Measurements from ENCODE around the gene GRAMD1A. TPM values are rescaled to one million over a fixed set of nuclear protein-coding genes. Genes with fewer than 3 reads are reported as not detected.

GRAMD1A gene
- total and polyA plus RNA-seq, 2 donors (not counting 1 experiment from before 2014, with no cell fraction given), result 83.8 to 102 TPM

DNA sequence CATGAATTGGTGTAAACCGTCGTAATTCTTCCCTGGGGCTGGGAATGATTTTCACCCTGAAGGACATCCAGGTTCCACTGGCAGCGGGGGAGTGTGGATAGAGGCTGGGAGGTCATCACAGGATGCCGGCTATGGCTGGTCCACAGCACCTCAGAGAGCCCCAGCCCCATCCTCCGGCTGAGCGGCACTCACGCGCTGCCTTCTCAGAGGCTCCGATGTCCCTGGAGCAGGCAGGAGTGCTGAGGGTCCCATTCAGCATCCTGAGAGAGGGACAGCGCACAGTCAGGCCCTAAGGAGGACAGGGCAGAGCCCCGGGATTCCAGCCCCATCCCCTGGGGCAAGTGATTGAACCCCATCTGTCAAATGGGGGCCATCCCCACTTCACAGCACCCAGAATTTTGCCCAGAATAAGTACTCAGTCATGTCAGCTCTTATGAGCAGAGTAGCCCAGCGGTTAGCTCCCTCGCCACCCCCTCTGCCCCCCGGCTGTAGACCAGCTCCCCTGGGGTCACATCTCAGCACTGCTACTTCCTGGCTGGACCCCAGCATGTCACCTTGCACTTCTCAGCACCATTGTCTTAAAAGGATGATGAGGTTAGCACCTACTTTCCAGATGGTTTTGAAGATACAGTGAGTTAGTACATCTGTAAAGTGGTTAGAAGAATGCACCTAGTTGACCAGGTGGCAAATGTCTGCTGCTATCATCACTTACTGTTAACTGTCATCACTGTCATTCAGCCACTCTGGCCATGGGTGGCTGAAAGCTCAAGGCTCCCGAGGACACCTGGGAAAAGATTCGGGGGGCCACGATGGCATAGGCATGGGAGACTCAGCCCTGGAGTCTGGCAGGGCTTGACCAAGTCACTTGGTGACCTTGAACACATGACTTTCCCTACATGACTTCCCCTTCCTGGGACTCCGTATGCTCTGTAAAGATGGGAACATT lies 11.9 kb downstream of the GRAMD1A start:
- WGBS (ENCODE audit: insufficient coverage), result 97% methylated on average over 15 of the region's 18 CpGs
- H3K4me2 ChIP-seq (replicated peaks; ENCODE audit: low read depth, low read length, poor library complexity, severe bottlenecking), result no peak overlapping the region
- ChIA-PET CTCF (interaction anchor here (0.6 to 5.9 kb wide), 6 partner anchors 9 to 473 kb away, joined by 3 to 71 read pairs (median 7); partner anchors contain the start of gene ZNF30), POLR2A (no interaction called here)
- TF ChIP-seq, protein P1, sequence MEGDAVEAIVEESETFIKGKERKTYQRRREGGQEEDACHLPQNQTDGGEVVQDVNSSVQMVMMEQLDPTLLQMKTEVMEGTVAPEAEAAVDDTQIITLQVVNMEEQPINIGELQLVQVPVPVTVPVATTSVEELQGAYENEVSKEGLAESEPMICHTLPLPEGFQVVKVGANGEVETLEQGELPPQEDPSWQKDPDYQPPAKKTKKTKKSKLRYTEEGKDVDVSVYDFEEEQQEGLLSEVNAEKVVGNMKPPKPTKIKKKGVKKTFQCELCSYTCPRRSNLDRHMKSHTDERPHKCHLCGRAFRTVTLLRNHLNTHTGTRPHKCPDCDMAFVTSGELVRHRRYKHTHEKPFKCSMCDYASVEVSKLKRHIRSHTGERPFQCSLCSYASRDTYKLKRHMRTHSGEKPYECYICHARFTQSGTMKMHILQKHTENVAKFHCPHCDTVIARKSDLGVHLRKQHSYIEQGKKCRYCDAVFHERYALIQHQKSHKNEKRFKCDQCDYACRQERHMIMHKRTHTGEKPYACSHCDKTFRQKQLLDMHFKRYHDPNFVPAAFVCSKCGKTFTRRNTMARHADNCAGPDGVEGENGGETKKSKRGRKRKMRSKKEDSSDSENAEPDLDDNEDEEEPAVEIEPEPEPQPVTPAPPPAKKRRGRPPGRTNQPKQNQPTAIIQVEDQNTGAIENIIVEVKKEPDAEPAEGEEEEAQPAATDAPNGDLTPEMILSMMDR (IDR thresholded peaks at IDR 0.05), result no peak
- TF ChIP-seq EZH2 (IDR thresholded peaks at IDR 0.05; ENCODE audit: borderline replicate concordance, insufficient read depth, low read depth, low read length, poor library complexity, severe bottlenecking), result no peak
- H3K9me3 ChIP-seq (ENCODE audit: control extremely low read depth in 1 of 3, control insufficient read depth in 2 of 3, insufficient read depth in 1 of 3, low read length in 2 of 3), result no peaks in the 10 kb centered on the region
- Mint-ChIP-seq H3K4me3 (no peak overlapping the region), H3K4me1 (peaks cover 25% of the 10 kb centered on the region), H3K9me3 (ENCODE audit: insufficient read depth) (no peaks in the 10 kb centered on the region), H3K27me3 (no peaks in the 10 kb centered on the region), H3K27ac (no peak overlapping the region)
- H2AFZ ChIP-seq (ENCODE audit: insufficient read depth, low read depth, low read length, poor library complexity, severe bottlenecking), result no peak overlapping the region
- no peak for DNase-seq
- intact Hi-C loops (cut with micrococcal nuclease), result loop anchor here (2.0 kb wide), 1 partner anchor 173 kb away; no protein-coding TSS in a partner anchor
- H3K4me3 ChIP-seq (ENCODE audit: control extremely low read depth in 1 of 5, extremely low read depth in 1 of 5, insufficient read depth in 1 of 5, low read depth in 2 of 5, low read length in 4 of 5), result no peak overlapping the region
- no peak overlapping the region for H3K27ac ChIP-seq (ENCODE audit: low read length in 2 of 2)
- H3K9ac ChIP-seq (ENCODE audit: low read length), result no peak overlapping the region
- peaks cover 17 to 25% of the 10 kb centered on the region in 2 donors for H3K4me1 ChIP-seq (ENCODE audit: control insufficient read depth in 2 of 2, insufficient read depth in 2 of 2, low read length in 2 of 2)
- ATAC-seq (ENCODE audit: low read depth), result no peak
- peaks cover 19% of the 10 kb centered on the region for H4K20me1 ChIP-seq (ENCODE audit: control insufficient read depth, insufficient read depth, low read length, poor library complexity, severe bottlenecking)
- no peaks in the 10 kb centered on the region for H3K27me3 ChIP-seq (replicated peaks in 1 of 4; ENCODE audit: control extremely low read depth in 1 of 4, control insufficient read depth in 3 of 4, insufficient read depth in 4 of 4, low read length in 3 of 4)
- H3K79me2 ChIP-seq (ENCODE audit: control insufficient read depth, insufficient read depth, low read length), result peaks cover 3% of the 10 kb centered on the region
- H3K36me3 ChIP-seq (replicated peaks in 1 of 2; ENCODE audit: control extremely low read depth in 1 of 2, control insufficient read depth in 1 of 2, extremely low read depth in 1 of 2, insufficient read depth in 2 of 2, low read length in 1 of 2), result peaks cover 0 to 51% of the 10 kb centered on the region in 2 experiments
